GM12892 (cell line): ENCODE data around the gene PDGFB.

ENCODE experiments used
- POLR2A ChIP-seq: IDR thresholded peaks from 2 replicates; pipeline ENCODE4 v1.6.1; 2011; ENCODE audit warnings: low read depth, low read length, control low read depth
- POLR2AphosphoS5 ChIP-seq: IDR thresholded peaks from 2 replicates; pipeline ENCODE4 v1.6.1; 2011; ENCODE audit warnings: low read depth, low read length, control low read depth
- TAF1 ChIP-seq: IDR thresholded peaks from 2 replicates; pipeline ENCODE4 v1.6.1; 2011; ENCODE audit warnings: low read depth, mild to moderate bottlenecking, control low read depth, low read length, borderline replicate concordance

GRCh38 chr22:39281126-39281525 lies 36.3 kb upstream of the PDGFB start:
- TF ChIP-seq POLR2A (no peak), POLR2AphosphoS5 (no peak), TAF1 (no peak)
